HepG2 (cell line): Measurements from ENCODE around the gene CAD. TPM values are rescaled to one million over a fixed set of nuclear protein-coding genes. Genes with fewer than 3 reads are reported as not detected.

Experiments used
- EEA1 ChIP-seq: sonication (generic); formaldehyde crosslinking; IDR thresholded peaks from 2 replicates; pipeline ENCODE4 v1.5.1; 2020; ENCODE audit warnings: mild to moderate bottlenecking, missing genetic modification reagents, borderline replicate concordance
- ETV6 ChIP-seq: sonication (generic); formaldehyde crosslinking; conservative IDR thresholded peaks from 2 replicates; pipeline ENCODE4 v1.4.0; 2020; ENCODE audit warnings: missing genetic modification reagents
- HNRNPLL ChIP-seq: fragments of 200-400 bp; formaldehyde crosslinking; IDR thresholded peaks from 2 replicates; pipeline ENCODE4 v1.6.1; 2017; ENCODE audit warnings: mild to moderate bottlenecking, low read depth, low read length; ENCODE audit not compliant: poor library complexity, severe bottlenecking
- PITX1 ChIP-seq: sonication (generic); formaldehyde crosslinking; IDR thresholded peaks from 2 replicates; pipeline ENCODE4 v1.5.1; 2020; ENCODE audit warnings: mild to moderate bottlenecking, missing genetic modification reagents
- RAD21 ChIP-seq: fragments of 450-650 bp; formaldehyde crosslinking; IDR thresholded peaks from 2 replicates; pipeline ENCODE4 v1.5.0; 2020; ENCODE audit warnings: mild to moderate bottlenecking
- SETDB1 ChIP-seq: sonication (generic); formaldehyde crosslinking; IDR thresholded peaks from 2 replicates; pipeline ENCODE4 v1.5.1; 2020; ENCODE audit warnings: missing genetic modification reagents, mild to moderate bottlenecking, borderline replicate concordance
- SMC3 ChIP-seq: IDR thresholded peaks from 2 replicates; pipeline ENCODE4 v1.6.1; 2011; ENCODE audit warnings: low read length, improper control_type of control experiment
- SOX13 ChIP-seq, 3 experiments: fragments of 450-650 bp in 1 of 3; sonication (generic) in 1 of 3; formaldehyde crosslinking in 1 of 3; IDR thresholded peaks in 2 of 3; conservative IDR thresholded peaks in 1 of 3; 2 replicates each; pipeline versions ENCODE4 v1.5.0 to v1.6.1; 2016 to 2020; ENCODE audit warnings: antibody characterized with exemption in 1 of 3, mild to moderate bottlenecking in 1 of 3, missing compliant biosample characterization in 1 of 3, missing genetic modification reagents in 1 of 3, moderate library complexity in 1 of 3
- YY1 ChIP-seq: IDR thresholded peaks from 2 replicates; pipeline ENCODE4 v1.6.1; 2011; ENCODE audit warnings: low read length, low read depth, moderate library complexity, mild to moderate bottlenecking; ENCODE audit not compliant: insufficient read depth, insufficient replicate concordance
- ZMAT3 ChIP-seq: sonication (generic); formaldehyde crosslinking; conservative IDR thresholded peaks from 2 replicates; pipeline ENCODE4 v1.7.0; 2021; ENCODE audit warnings: missing genetic modification reagents
- ZNF562 ChIP-seq: sonication (generic); formaldehyde crosslinking; IDR thresholded peaks from 2 replicates; pipeline ENCODE4 v1.8.0; 2022; ENCODE audit warnings: missing genetic modification reagents, borderline replicate concordance
- ZNF605 ChIP-seq: sonication (generic); formaldehyde crosslinking; IDR thresholded peaks from 2 replicates; pipeline ENCODE4 v1.8.0; 2022; ENCODE audit warnings: mild to moderate bottlenecking, missing genetic modification reagents
- ZSCAN31 ChIP-seq: sonication (generic); formaldehyde crosslinking; IDR thresholded peaks from 2 replicates; pipeline ENCODE4 v1.5.0; 2020; ENCODE audit warnings: low read depth, mild to moderate bottlenecking, missing genetic modification reagents
- polyA plus RNA-seq, 8 experiments: library from polyadenylated mRNA; depleted of rRNA in 3 of 8; stranded (reverse) in 7 of 8; unstranded in 1 of 8; fragments of >200 nt; fragmentation: Illumina TruSeq in 4 of 8; extraction: Trizol in 4 of 8; gene quantifications; 2 replicates each; pipeline versions ENCODE4 v1.2.1 to v1.2.3, GENCODE V29; 2011 to 2016; ENCODE audit warnings: low read depth in 4 of 8, missing spikeins in 1 of 8, mixed read lengths in 1 of 8; ENCODE audit not compliant: insufficient read depth in 1 of 8
- total RNA-seq, 5 experiments: library from RNA; depleted of rRNA; stranded (reverse); fragments of >200 nt; fragmentation: Illumina TruSeq; extraction: Trizol; gene quantifications; 2 replicates each; pipeline ENCODE4 v1.2.3, GENCODE V29; 2016; ENCODE audit warnings: low read depth in 1 of 5
- TF ChIP-seq, protein P1 (sequence below): sonication (generic); formaldehyde crosslinking; IDR thresholded peaks from 2 replicates; pipeline ENCODE4 v1.8.1; 2022; ENCODE audit warnings: mild to moderate bottlenecking, missing genetic modification reagents
- TF ChIP-seq, protein P2 (sequence below): sonication (generic); formaldehyde crosslinking; conservative IDR thresholded peaks from 2 replicates; pipeline ENCODE4 v1.4.0; 2020; ENCODE audit warnings: missing genetic modification reagents
- TF ChIP-seq, protein P3 (sequence below): sonication (generic); formaldehyde crosslinking; IDR thresholded peaks from 2 replicates; pipeline ENCODE4 v1.4.0; 2020; ENCODE audit warnings: missing genetic modification reagents
- TF ChIP-seq, protein P4 (sequence below): fragments of 450-650 bp; IDR thresholded peaks from 2 replicates; pipeline ENCODE4 v1.6.1; 2016
- TF ChIP-seq, protein P5 (sequence below): sonication (generic); formaldehyde crosslinking; IDR thresholded peaks from 2 replicates; pipeline ENCODE4 v1.5.0; 2020; ENCODE audit warnings: missing genetic modification reagents, mild to moderate bottlenecking, borderline replicate concordance
- TF ChIP-seq, protein P6 (sequence below): sonication (generic); formaldehyde crosslinking; IDR thresholded peaks from 2 replicates; pipeline ENCODE4 v1.8.0; 2022; ENCODE audit warnings: mild to moderate bottlenecking, missing genetic modification reagents, moderate library complexity

Gene CAD
- total and polyA plus RNA-seq, 2 of the 13 experiments (the other 11 are each of a cell fraction or from before 2014, with no cell fraction given): 21.7 to 37.0 TPM

DNA sequence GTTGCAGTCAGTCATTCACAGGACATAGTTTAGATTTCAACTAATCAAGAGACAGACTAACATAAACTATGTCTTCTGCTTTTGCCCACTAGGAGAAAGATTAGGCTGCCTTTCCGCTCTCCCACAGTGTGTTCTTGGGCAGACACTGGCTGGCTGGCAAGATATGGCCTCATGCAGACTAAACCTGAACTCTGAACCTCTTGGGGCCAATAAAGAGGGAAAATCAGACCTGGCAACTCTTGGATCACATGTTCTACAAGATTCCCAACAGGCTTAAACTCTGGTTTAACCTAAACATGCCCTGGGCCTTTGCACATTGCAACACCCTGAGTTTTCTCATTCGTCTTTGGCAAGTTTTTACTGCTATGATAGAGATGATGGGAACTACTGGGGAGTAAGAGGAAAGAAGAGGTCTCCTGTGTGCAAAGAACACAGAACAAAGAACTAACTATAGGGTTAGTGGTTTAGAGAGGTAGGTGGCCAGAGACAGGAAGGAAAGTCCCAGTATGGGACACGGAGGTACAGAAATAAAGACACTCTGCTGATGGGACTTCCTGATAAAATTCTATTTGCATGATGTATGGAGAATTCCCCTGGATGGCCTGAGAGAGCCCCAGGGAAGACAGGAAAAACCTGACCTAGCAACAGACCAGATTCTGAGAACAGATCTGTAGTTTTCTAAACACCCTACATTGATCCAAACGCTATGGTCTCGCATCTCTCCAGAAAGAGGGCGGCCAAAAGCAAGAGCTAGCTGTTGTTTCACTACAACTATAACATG lies 7.4 kb upstream of the CAD start (continued):
- TF ChIP-seq, protein P1, sequence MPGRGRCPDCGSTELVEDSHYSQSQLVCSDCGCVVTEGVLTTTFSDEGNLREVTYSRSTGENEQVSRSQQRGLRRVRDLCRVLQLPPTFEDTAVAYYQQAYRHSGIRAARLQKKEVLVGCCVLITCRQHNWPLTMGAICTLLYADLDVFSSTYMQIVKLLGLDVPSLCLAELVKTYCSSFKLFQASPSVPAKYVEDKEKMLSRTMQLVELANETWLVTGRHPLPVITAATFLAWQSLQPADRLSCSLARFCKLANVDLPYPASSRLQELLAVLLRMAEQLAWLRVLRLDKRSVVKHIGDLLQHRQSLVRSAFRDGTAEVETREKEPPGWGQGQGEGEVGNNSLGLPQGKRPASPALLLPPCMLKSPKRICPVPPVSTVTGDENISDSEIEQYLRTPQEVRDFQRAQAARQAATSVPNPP (CRISPR knock-in tag): no peak
- TF ChIP-seq SETDB1 (CRISPR knock-in tag): no peak
- peak; percentile 24; the same call in 1 of the 2 replicates for TF ChIP-seq SMC3
- TF ChIP-seq, protein P2, sequence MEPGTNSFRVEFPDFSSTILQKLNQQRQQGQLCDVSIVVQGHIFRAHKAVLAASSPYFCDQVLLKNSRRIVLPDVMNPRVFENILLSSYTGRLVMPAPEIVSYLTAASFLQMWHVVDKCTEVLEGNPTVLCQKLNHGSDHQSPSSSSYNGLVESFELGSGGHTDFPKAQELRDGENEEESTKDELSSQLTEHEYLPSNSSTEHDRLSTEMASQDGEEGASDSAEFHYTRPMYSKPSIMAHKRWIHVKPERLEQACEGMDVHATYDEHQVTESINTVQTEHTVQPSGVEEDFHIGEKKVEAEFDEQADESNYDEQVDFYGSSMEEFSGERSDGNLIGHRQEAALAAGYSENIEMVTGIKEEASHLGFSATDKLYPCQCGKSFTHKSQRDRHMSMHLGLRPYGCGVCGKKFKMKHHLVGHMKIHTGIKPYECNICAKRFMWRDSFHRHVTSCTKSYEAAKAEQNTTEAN (CRISPR knock-in tag): no peak
- no peak for TF ChIP-seq ZMAT3 (CRISPR knock-in tag)
- TF ChIP-seq RAD21 (CRISPR knock-in tag): no peak
- TF ChIP-seq ZNF562 (CRISPR knock-in tag): no peak
- TF ChIP-seq YY1: no peak
- TF ChIP-seq, protein P3, sequence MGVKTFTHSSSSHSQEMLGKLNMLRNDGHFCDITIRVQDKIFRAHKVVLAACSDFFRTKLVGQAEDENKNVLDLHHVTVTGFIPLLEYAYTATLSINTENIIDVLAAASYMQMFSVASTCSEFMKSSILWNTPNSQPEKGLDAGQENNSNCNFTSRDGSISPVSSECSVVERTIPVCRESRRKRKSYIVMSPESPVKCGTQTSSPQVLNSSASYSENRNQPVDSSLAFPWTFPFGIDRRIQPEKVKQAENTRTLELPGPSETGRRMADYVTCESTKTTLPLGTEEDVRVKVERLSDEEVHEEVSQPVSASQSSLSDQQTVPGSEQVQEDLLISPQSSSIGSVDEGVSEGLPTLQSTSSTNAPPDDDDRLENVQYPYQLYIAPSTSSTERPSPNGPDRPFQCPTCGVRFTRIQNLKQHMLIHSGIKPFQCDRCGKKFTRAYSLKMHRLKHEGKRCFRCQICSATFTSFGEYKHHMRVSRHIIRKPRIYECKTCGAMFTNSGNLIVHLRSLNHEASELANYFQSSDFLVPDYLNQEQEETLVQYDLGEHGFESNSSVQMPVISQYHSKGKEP (CRISPR knock-in tag): 0 out of 2 replicates have a peak, but pooled peaks have one; percentile 29
- TF ChIP-seq PITX1: peak; percentile 39; the same call in 1 of the 2 replicates
- no peak for TF ChIP-seq SOX13 (IDR thresholded peaks at IDR 0.05)
- TF ChIP-seq SOX13 (CRISPR knock-in tag; conservative IDR thresholded peaks at IDR 0.05 in 1 of 2, IDR thresholded peaks at IDR 0.05 in 1 of 2): peak in 1 of 2 experiments; percentile 23; a peak in 1 of 4 replicates
- TF ChIP-seq, protein P4, sequence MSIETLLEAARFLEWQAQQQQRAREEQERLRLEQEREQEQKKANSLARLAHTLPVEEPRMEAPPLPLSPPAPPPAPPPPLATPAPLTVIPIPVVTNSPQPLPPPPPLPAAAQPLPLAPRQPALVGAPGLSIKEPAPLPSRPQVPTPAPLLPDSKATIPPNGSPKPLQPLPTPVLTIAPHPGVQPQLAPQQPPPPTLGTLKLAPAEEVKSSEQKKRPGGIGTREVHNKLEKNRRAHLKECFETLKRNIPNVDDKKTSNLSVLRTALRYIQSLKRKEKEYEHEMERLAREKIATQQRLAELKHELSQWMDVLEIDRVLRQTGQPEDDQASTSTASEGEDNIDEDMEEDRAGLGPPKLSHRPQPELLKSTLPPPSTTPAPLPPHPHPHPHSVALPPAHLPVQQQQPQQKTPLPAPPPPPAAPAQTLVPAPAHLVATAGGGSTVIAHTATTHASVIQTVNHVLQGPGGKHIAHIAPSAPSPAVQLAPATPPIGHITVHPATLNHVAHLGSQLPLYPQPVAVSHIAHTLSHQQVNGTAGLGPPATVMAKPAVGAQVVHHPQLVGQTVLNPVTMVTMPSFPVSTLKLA: no peak
- no peak for TF ChIP-seq EEA1 (CRISPR knock-in tag)
- no peak for TF ChIP-seq HNRNPLL
- peak; percentile 61; the same call in 1 of the 2 replicates for TF ChIP-seq ZNF605 (CRISPR knock-in tag)
- TF ChIP-seq, protein P5, sequence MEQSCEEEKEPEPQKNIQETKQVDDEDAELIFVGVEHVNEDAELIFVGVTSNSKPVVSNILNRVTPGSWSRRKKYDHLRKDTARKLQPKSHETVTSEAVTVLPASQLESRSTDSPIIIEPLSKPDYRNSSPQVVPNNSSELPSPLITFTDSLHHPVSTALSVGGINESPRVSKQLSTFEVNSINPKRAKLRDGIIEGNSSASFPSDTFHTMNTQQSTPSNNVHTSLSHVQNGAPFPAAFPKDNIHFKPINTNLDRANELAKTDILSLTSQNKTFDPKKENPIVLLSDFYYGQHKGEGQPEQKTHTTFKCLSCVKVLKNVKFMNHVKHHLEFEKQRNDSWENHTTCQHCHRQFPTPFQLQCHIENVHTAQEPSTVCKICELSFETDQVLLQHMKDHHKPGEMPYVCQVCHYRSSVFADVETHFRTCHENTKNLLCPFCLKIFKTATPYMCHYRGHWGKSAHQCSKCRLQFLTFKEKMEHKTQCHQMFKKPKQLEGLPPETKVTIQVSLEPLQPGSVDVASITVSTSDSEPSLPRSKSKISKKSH: no peak
- TF ChIP-seq ETV6 (CRISPR knock-in tag): no peak
- TF ChIP-seq ZSCAN31 (CRISPR knock-in tag): 0 out of 2 replicates have a peak, but pooled peaks have one; percentile 47
- TF ChIP-seq, protein P6, sequence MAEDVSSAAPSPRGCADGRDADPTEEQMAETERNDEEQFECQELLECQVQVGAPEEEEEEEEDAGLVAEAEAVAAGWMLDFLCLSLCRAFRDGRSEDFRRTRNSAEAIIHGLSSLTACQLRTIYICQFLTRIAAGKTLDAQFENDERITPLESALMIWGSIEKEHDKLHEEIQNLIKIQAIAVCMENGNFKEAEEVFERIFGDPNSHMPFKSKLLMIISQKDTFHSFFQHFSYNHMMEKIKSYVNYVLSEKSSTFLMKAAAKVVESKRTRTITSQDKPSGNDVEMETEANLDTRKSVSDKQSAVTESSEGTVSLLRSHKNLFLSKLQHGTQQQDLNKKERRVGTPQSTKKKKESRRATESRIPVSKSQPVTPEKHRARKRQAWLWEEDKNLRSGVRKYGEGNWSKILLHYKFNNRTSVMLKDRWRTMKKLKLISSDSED: no peak
